Measurements from ENCODE around the gene ANKRD66.
"Not testable (repeated sequence)": the region's sequence is repeated elsewhere in the genome, so short reads cannot be mapped to it uniquely, and the experiment has no call there.

ANKRD66 gene

DNA sequence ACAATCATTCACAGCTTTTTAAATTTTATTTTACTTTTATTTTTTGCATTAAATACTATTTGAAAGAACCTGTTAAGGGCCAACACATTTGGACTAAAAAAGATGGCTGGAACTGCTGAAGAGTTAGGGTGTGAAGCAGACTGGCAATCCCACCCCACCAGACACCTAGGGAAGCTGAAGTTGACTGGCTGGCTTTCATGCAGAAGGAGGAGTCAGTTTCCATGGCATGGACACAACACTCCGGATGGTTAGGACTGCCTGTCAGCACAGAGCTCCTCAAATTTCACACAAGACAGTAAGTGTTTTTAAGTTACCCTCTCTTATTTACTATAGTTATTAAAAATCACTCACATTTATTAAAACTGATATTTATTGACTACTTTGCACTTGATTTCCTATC, at the start of gene ANKRD66:
Gene ANKRD66 (plus strand): TSS at position 238 of the 400 bp plus-strand sequence. CDS start 5,016 bp downstream, outside the sequence.
- DNase-seq = no peak

DNA sequence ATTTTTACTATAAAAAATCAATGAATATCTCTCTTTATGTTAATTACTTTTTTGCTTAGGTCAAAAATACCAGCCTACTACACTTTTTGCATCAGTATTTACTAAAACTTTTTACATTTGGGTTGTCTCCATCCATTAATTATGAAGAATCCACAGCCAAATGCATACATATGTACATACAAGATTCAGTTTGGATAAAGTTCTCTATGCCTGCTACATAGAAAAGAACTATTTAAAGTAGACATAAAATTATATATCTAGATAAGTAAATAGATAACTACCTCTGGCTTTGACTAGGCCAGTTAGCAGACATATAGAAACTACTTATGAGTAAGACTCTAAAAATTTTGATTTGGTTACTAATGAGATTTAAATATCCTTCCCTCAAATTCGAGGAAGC, 46.8 kb upstream of the ANKRD66 start:
- DNase-seq = no peak

DNA sequence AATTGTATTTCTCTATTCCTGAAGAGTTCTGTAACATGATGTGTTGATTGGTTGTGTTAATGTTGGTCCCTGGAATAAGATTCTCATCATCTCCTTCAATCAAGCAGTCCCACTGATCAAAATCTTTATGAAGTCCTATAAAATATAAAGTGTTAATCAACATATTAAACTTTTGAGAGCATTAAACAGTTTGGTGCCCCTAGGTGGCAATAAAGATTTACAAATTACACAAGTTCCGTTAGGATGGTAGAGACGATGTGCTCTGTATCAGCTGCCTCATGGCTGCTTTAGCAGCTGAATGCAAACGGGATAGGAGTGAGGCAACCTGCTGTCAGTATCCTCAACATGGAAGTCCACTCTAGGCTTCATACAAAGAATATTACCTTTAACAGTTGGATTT, 42.2 kb upstream of the ANKRD66 start:
- DNase-seq = no peak

DNA sequence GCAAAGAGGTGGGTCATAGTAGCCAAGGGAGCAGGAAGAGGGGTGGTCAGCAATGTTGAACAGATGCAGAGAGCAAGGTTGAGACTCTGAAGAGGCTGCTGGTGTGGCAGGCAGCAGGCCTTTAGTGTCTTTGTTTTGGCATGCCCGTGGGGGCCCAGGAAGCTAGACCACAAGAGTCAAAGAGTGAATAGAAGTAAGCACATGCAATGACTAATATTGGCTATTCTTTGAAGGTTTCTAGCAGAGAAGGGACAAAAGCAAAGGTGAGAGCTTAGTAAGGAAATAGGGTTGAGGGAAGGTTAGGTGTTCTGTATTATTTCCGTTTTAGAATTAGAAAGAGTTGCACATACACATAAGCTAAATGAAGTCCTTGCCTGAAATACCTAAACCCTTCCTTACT, 40.3 kb upstream of the ANKRD66 start:
- no peak for DNase-seq

DNA sequence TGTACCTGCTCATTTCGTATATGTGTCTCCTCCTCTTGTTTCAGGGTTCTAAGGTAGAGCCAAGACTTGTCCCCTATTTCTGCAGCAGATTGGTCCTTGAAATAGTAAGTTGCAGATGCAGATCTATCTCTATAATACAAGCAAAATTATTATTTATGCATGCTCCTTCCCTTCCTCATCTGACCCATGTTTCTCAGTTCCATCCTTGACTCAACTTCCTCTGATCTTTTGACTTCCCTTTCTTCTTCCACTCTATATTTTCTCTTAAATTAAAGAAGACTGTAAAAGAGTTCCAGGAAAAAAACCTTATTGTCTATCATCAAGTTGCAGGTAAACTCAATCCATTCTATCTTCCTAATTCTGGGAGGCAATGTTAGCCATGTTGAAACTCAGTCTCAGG, 35.2 kb upstream of the ANKRD66 start:
- DNase-seq = no peak

DNA sequence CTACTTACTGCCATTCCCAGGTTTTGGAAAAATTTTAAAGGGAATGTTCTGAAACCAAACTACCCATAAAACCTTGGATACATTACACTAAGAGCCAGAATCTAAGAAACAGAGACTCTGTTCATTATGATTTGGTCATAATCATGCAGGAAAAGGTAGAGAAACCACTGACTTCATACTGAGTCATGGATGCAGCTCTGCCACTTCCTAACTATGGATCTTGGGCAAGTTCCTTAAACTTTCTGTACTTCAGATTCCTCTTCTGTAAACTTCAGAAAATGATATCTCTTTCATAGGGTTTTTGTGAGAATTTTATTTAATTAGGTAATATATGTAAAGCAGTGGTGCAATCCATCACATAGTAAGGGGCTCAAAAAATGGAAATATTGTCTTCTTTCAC, 31.6 kb upstream of the ANKRD66 start:
- DNase-seq = no peak

DNA sequence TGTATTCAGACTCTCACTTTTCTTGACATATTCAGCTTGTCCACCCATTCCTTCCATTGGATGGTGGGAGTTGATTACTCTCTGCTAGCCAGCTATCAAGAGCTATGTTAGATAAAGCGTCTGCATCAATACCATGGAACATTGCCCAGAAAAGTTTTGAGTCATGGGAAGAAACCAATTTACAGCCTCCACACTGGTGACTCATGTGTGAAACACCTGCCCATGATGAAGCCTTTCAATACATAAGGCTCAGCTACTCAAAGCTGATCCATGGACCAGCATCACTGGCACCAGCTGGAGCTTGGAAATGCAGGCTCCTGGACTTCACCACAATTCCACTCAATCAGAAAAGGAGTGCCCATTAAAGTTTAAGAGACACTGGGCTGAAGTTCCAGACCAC, 27.6 kb upstream of the ANKRD66 start:
- DNase-seq = no peak

DNA sequence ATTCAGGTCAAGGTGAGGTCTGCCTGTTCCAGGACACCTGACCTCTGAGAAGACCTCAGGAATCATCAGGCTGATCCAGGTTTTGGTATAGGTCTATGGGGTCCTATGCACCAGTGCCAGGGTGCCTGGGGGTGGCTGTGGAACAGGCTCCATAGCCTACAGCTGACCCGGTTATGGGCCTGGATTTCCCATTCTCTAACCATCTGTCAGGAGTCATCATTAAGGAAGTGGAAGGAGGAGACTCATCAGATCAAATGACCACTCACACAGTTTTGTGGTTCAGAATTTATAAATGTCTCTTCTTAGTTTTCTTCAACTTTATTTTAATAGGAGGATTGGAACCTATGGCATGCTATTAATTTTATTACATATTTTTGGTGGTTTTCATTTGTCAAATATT, 26.3 kb upstream of the ANKRD66 start:
- DNase-seq = no peak

DNA sequence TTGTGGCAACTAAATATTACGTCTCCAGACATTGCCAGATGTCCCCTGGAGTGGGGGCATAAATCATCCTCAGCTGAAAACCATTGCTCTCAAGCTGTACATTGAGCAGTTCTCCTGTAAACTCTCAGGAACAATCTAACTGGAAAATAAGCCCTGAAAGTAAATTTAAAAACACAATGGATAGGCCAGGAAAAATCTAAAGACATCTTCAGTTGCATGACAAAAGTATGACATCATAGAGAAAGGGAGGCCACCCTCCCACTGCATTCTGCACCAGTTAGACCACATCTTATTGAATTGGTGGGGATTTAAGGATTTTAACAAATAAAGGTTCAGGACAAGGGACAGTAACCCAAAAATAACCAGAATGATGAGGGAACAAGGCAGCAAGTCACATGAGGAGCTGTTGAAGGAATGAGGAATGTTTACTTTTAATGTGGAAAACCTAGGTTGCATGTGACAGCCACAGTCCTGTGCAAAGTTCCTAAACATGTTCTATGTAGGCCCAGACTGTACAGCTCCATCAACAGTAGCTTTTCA, 16.9 kb upstream of the ANKRD66 start:
- no peak for DNase-seq

DNA sequence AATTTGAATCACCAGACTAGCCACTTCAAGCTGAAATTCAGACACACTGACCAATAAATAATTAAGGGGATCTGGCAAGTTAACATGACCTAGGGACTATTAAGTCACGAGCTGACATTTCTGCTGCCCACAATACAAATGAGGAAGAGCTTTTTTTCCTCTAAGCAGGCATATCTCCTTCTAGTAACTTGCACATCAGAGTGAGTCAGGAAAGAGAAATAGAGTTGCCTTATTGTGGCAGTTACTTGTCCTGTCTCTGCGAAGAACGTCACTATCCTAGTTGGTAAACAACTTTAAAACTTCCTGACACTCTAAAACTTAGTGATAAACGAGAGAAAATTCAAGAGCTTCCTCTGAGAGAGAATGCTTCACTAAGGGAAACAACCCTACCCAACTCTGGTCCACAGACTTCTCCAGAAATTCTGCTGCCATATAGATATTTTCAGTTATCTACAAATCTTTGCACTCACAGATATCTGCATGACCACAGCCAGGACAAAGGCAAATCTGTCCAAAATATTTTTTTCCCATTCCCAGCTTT, 15.7 kb upstream of the ANKRD66 start:
- DNase-seq = no peak

DNA sequence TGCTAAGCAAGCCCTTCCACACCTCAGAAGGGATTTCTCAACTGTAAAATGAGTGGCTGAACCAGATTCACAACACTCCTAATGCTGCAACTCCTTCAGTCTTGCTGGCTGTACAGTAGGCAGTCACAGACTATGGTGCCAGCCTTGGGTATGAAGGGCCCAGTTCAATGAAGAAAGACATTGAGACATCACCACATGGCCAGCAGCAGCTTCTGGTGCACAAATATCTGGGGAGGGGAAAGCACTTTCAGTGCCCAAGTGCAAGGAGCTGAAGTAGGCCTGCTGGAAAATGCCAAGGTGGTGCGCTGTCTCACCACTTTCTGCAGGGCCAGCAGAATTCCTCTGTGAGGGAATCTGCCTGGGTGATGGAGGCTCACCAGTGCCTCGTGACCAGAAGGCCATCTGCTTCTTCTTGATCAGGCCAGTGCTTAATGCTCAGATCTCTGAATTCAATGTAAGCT, 13.4 kb upstream of the ANKRD66 start:
- no peak for DNase-seq

DNA sequence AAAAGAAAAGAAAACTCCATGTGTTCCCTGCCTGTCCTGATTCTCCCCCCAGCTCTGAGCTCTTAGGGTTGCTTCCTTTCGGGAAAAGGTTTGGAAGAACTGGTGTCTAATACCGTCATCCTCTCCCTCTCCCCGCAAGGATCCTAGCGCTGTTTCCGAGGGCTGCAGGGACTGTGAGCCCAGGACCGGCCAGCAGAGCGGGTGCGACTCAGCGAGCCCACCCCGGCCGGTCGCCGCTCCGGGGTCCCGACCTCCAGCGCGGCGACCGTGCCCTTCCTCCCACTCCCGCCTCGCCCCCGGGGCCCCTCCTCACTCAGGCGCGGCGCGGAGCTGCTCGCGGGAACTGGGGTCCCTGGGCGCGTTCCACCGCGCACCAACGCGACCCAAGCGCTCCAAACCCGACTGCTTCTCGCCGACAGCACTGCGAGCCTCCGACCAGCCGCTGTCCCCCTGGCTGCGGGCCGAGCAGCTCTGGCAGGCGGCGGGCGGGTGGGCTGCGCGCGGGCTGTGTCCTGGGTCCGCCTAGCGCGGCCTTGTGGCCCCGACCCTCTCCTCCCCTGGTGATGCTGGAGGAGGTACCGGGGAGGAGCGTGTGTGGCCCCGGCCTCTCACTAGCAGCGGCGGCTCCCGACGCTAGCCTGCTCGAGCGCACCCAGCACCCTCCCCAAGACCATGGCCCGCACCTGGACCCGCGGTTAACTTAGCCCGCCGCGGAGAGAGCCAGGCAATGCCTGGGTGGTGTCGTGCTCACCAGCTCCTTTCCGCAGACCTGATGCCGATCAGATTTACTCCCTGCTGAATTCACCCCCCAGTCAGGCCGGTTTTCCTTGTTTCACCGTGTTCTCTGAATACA, 11.6 kb upstream of the ANKRD66 start, which contains the start of gene PLA2G7:
Gene PLA2G7 (minus strand): TSS at position 509 of the 853 bp plus-strand sequence. CDS start 12,484 bp downstream, outside the sequence.
- no peak for DNase-seq

DNA sequence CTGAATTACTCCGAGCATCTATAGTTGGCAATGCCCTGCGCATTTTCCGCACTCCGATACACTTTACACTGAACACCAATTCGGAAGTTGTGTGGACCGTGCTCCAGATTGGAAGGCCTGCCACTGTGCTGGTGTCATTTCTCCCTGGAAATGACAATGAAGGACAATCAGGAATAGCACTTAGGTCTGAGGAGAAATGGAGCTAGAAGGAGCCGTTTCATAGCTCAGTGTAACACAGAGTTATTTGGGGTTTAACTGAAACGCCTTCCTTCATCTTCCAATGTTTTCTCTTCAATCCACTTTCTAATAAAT, 11.1 kb upstream of the ANKRD66 start:
- no peak for DNase-seq

DNA sequence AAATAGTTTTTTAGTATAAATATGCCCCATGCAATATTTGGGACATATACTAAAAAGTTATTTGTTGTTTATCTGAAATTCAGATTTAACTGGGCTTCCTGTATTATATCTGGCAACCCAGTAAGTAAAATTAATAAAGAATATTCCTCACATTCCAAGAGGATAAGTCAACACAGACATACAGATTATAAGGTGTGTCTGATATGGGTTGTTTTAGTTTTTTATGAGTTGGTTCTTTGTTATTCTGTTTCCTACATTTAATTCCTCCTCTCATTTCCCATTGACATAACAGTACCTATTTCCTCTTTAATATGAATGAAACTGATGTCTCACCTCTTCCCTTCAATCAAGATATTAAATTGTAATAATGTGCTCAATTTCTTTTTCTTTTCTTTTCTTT, 9.8 kb upstream of the ANKRD66 start:
- DNase-seq = no peak

DNA sequence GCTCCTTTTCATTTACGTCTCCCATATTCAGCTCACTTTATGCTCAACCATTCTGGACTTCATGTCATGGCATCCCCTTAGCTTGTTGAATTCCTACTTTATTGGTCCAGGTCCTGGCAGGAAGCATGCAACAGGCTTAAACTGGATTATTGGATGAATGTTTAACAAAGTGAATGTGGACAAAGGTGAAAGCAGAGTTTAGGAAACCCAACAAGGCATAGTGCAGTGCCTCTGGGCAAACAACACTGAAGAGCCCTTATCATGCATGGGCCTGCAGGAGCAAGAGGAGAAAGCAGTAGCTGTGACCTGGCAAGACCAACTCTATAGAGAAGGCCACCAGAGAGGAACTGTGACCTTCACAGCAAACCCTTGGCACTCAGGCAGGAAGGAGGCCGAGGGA, 5.3 kb upstream of the ANKRD66 start:
- no peak for DNase-seq

DNA sequence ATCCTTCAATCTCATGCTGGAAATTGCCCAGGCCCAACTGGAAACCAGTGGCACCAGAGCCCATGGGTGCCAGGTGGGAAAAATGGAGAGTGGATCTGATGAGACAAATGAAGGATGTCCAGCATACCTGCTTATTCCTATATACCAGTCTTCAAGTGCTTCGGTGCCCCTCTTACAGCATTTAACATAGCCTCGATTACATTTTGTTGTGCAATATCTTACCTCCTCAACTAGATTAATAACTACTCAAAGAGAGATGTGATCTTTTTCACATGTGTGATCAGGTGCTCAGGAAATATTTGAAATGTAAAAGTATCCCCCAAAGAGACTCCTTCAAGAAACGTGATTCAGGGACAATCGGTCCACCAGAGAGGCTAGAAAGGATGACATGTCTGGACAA, 4.8 kb upstream of the ANKRD66 start:
- DNase-seq = no peak

DNA sequence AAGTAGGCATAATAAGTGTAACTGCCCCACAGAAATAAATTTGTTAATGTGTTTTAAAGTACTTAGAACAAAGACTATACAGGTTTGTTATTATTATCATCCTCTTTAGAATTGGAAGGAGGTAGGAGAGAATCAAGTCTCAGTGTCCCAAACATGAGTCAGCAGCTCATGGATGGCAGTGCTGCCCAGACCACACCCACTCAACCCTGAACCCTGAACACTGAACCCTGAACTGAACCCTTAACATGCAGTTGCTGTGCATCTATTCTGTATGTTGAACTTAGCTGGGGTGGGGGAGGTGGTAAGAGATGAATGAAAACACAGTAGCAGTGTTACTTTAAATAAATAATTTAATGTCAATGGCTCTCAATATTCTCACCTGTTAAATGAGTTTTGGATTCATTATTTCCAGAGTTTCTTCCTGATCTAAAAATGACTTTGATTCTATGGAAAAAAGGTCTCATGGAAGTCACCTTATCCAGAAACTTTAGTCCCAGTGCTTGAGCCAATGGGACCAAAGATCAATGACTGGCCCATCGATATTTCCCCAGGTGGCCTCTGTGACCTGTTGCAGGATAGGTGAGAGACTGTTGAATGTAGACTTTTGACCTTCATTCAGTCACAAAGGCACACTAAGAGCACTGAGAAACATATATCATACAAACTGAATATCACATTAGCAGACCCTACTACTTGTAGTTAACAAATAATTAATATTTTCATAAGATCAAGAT, 3.1 kb upstream of the ANKRD66 start:
- no peak for DNase-seq

DNA sequence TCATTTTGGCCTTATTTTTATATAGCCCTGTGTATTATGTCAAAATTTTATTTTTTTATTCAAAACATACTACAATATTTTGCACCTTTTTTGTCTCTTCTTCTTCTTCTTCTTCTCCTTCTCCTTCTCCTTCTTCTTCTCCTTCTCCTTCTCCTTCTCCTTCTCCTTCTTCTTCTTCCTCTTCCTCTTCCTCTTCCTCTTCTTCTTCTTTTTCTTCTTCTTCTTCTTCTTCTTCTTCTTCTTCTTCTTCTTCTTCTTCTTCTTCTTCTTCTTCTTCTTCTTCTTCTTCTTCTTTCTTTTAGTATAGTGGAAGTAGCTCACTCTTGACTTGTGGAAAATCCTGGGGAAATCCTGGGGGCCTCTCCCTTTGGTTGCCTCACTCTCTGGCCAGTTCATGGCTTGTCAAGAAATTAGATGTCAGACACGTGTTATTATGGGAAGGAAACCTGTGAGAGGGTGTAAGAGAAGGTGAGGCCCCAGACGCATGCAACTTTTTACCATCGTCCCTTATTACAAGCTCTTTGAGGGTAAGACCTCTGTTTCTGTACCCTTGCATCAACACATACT, 2.5 kb upstream of the ANKRD66 start:
- not testable (repeated sequence) for DNase-seq

DNA sequence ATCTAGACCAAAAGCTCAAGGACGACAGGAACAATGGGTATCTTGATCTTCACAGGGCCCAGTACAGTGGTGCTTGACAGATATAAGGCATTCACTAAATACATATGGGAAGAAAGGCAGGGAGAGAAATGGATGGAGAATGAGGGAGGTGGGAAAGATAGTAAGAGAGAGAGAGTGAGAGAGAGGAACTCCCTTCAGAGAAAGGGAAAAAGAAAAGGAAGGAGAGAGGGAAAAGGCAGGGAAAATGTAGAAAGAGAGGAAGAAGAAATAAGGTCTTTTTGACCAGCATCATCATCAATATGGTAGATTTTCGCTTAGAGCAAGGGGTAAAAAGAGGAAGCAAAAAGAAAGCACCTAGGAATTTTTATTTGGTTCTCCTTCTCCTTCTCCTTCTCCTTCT, 760 bp upstream of the ANKRD66 start:
- DNase-seq = no peak

DNA sequence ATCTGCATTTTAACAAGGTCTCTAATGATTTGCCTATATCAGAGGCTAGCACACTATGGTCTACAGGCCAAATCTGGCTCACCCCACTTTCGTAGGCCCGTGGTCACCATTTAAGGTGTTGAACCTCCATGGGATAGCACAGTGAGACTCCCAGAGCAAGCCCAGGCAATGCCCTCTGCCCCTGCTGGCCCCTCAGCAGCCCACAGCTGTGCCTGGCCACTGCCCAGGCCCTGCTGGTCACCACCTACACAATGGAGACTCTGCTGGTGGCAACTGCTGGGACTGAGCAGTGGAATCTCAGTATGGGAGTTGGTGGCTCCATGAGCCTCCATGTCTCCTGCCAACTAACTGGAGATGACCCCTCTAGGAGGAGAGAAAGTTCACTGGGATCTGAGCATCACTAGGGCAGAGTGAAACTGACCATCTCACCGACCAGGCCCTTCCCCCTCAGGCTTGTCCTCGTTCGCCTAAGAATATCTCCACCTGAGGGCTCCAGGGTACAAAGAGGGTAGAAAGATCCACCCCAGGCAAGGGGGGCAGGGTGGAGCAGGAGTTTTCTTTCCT, 2.3 kb downstream of the ANKRD66 start:
- no peak for DNase-seq

DNA sequence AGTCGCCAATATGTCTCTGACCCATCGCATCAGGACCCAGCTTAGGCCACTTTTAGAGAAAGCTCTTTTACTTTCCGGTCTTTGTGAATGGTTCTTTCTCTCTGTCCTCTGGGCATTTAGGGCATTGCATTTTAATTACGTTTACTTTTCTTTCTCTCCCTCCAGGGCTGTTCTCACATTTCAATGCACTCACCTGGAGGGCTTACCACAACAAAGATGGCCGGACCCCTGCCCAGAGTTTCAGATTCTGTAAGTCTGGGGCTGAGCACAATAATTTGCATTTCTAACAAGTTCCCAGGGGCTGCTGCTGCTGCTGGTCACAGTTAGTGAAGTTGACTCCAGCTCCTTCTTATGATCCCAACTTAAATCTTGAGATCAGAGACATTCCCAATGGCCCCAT, 3.0 kb downstream of the ANKRD66 start:
- DNase-seq = no peak

DNA sequence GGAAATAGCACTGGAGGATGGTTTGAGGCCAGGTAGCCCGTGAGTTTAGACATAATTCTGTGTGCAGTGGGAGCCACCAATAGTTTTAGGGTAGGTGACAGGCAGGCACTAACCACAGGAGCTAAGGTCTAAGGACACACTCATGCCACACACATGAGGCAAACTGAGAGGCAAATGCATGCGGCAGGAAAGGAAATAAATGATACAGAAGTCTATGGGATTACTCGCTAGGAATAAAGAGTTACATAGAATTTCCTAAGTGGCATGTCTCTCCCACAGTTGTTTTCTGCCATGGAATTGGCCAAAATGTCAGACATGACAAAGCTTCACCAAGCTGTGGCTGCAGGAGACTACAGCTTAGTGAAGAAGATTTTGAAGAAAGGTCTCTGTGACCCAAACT, 4.9 kb downstream of the ANKRD66 start:
- no peak for DNase-seq

DNA sequence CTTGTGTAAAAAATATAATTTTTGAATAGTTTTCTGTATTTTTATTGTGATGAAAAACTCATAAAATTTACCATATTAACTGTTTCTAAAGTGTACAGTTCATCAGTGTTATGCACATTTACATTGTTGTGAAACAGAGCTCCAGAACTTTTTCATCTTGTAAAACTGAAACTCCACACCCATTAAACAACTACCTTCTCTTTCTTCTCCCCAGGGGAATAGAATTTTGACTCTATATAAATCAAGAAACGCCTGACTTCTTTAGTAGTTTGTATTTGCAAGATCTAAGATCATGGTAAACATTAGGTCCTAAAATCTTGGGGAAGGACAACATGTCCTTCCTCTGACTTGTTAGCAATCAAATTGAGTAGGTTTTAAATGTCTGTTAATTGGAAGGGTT, 9.1 kb downstream of the ANKRD66 start:
- no peak for DNase-seq
